GM21825 (cell line): ENCODE data around the gene DBF4B.

ENCODE experiments used
- ATAC-seq: cut with Tn5 transposase; IDR thresholded peaks from one replicate; pipeline ENCODE4 v1.9.1; 2021; ENCODE audit warnings: mild to moderate bottlenecking, moderate library complexity; ENCODE audit not compliant: unreplicated experiment

DBF4B gene

DNA sequence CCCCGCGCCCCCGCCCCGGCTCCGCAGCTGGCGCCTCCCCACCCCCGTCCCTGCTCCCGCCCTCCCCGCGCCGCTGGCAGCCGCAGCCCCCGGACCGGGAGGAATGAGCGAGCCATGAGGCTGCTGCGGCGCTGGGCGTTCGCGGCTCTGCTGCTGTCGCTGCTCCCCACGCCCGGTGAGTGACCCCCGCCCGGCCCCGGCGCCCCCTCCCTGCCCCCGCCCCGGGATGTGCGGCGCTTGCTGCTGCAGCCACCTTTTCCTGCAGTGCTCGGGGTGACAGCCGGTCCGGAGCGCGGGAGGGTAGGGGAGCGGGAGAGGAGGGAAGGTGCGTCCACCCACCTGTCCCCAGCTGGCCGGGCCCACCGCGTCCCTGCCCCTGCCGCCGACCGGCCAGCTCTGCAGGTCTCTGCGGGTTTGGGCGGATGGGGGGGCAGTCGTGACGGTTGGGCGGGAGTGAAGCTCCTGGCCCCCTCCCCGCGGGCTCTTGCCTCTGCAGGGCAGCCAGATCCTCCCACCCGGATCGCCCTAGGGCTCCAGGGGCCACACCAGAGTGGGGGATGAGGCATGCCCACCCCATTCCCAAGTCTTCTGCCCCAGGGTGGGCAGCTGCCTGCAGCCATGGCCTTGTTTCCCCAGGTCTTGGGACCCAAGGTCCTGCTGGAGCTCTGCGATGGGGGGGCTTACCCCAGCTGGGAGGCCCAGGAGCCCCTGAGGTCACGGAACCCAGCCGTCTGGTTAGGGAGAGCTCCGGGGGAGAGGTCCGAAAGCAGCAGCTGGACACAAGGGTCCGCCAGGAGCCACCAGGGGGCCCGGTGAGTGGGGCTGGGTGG lies 50.8 kb downstream of the DBF4B start:
- ATAC-seq: no peak

GRCh38 chr17:44759916-44760243 lies 51.4 kb downstream of the DBF4B start:
- ATAC-seq: no peak

DNA sequence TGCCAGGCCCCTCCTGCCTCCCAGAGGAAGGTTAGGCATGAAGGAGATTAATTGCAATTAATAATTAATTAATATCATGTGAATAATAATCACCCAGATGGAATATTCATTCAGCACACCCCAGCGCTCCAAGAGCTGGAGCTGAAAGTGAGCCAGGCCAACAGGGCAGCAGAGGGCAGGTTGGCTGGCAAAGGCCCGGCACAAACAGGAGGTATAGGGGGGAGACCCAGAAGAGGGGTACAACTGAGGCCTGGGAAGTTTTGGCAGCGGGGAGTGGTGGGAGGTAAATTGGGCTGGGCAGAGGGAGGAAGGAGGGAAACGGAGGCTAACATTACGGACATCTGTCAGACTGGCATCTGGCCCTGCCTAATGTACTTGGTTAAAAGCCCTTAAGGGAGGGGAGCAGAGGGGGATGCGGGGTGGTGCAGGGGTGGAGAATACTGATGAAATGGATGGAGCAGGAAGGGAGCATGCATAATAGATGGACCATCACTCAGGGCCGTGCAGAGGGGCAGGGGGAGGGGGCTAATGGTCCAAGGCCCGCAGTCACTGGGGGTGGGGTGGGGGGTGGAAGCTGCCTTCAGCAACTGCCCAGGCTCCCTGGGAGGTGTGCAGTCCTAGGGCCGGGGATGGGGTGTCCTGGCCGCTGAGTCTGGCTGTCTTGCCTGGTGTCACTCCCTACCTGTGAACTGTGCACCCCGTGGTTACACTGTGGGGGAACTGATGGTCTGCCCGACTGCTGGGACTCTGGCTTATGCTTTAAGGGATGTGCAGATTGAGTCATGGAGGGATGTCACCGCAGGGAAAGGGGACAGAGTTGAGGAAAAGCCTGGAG lies 52.2 kb downstream of the DBF4B start:
- ATAC-seq: no peak

DNA sequence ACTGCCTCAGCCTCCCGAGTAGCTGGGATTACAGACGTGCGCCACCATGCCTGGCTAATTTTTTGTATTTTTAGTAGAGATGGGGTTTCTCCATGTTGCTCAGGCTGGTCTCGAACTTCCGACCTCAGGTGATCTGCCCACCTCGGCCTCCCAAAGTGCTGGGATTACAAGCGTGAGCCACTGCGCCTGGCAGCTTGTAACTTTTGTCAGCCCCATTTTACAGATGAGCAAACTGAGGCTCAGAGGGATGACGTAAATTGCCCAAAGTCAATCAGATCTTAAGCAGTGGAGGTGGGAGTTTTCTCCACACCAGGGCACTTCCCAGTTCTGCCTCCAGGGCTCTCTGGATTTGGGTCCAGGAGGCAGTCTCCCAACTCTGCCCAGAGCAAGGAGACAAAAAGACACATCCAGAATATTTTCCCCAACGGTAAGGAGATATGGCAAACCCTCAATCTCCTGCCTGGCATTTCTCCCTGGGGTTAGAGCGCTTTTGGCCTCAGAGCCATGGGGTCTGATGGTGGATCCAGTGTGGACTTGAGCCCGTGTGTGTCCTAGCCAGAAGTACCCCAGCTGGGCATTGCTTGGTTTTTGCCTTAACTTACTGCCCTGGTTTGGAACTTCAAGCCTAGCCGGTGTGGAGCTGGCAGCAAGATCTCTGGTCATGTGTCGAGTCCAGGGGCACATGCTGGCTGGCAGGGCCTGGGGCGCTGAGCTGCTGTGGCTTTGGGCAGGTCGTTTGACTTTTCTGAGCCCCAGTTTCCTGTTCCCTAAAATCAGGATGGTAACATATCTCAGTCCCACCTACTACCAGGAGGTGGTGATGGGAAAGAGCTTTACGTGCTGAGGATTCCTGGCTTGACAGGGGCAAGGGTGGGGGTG lies 53.7 kb downstream of the DBF4B start:
- no peak for ATAC-seq

DNA sequence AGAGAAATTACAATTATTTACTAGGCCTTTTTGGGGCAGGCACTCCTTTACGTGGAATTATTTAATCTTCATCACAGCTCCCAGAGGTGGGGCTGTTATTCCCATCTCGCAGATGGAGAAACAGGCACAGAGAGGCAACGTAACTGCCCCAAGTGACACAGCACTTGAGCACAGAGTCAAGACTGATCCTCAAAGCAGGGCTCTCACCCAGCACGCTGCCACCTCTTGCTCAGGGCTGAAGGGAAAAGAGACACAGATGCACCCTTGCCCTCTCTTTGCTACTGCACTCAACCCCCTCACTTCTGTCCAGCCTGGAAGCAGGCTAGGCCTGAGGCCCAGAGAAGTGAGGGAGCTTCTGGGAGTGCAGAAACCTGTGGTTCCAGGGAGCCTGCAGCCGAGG lies 54.7 kb downstream of the DBF4B start:
- no peak for ATAC-seq

DNA sequence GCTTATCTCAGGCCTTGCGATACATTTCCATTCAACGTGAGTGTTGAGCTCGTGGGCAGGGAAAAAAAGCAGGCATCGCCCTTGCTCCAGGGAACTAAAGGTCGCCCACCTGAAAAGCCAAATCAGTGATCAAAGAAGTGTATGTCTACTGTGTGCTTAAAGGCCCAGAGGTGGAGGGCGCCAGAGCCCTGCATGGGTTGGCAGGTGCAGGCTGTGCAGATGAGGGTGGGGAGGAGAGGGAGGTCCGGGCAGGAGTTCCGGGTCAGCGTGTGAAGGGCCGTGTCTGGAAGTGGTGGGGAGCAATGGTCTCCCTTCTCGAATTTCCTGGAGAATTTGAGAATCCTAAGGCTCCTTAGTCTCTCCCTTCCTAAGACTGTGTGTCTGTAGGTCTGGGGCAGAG lies 57.5 kb downstream of the DBF4B start:
- no peak for ATAC-seq

GRCh38 chr17:44766409-44767038 lies 58.1 kb downstream of the DBF4B start:
- no peak for ATAC-seq

GRCh38 chr17:44767493-44767892 lies 59.0 kb downstream of the DBF4B start:
- ATAC-seq: no peak

- ATAC-seq: no peak
Measured at GRCh38 chr17:44768505-44769142, 60.2 kb downstream of the DBF4B start.

DNA sequence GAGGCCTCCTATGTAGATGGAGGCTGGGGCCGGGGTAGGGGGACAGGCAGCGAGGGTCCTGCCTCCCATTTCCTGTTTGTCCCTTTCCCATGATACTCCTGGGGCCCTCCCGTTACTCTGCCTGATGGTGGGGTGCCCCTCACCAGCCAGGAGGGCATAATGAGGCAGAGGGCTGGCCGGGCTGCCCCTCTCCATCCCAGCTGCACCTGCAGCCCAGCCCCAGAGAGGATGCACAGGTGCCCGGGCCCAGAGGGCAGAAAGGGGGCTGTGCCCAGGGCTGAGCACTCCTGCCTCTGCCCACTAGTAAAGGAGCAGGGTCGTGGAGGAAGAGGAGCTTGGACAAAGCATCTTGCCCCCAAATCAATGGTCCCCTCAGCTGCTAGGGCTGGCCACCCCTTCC lies 60.8 kb downstream of the DBF4B start:
- no peak for ATAC-seq

GRCh38 chr17:44769647-44770084 lies 61.2 kb downstream of the DBF4B start:
- ATAC-seq: no peak

GRCh38 chr17:44770166-44770925 lies 61.9 kb downstream of the DBF4B start:
- ATAC-seq: no peak

DNA sequence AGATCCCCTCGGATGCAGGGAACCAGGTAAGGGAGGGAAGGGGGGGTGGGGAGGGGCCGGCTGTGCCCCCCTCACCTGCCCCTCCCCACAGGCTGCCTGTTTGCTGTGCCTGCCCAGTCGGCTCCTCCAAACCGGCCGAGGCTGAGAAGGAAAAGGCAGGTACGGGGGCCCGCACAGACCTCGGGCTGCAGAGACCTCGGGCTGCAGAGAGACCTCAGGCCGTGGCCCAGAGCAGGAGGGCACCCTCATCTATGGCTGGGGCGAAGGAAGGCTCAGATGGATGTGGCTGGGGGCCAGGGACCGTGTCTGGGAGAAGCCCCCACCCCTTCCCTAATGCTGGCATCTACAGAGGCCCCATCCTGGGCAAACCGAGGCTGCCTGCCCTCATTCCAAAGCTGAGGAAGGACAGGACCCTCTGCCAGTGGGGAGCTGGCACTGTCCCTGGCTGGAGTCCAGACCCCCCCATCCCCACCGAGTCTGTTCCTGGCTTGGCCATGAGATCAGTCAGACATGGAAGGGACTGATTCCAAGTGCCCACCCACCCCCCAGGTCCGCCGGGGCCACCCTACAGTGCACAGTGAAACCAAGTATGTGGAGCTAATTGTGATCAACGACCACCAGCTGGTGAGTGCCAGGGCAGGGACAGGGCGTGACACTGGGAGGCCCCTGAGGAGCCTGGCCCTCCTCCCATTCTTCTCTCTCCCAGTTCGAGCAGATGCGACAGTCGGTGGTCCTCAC lies 64.0 kb downstream of the DBF4B start:
- no peak for ATAC-seq

- ATAC-seq: no peak
Measured at GRCh38 chr17:44773140-44773539, 64.7 kb downstream of the DBF4B start.

DNA sequence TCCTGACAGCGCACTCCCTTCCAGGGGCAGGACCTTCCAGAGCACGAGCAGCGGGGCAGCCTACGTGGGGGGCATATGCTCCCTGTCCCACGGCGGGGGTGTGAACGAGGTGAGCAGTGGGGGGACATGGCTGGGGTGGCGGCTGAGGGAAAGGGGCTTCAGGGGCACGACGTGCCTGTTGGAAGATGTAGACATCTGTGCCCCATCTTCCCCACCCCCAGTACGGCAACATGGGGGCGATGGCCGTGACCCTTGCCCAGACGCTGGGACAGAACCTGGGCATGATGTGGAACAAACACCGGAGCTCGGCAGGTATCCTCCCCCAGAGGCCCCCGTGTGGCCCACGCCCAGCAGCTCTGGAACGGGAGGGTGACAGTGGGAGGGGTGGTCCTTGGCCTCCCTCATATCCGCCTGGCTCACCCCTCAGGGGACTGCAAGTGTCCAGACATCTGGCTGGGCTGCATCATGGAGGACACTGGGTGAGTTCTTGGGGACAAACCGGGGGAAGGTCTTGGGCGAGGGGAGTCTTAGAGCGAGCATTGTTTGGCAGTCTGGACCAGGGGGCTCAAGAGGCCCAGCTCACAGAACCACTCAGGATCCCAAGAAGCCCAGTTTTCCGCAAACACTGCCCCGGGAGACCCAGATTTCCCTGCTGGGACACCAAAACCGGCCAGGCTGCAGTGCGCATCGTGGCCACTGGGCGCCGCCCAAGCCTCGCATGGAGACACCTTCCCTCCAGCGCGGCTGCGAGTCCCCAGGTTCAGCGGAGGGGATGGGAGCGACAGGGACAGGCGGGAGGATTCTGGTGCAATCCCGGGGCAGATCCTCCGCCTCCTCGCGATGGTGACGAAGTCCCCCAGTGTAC lies 66.0 kb downstream of the DBF4B start:
- ATAC-seq: peak; percentile 33

DNA sequence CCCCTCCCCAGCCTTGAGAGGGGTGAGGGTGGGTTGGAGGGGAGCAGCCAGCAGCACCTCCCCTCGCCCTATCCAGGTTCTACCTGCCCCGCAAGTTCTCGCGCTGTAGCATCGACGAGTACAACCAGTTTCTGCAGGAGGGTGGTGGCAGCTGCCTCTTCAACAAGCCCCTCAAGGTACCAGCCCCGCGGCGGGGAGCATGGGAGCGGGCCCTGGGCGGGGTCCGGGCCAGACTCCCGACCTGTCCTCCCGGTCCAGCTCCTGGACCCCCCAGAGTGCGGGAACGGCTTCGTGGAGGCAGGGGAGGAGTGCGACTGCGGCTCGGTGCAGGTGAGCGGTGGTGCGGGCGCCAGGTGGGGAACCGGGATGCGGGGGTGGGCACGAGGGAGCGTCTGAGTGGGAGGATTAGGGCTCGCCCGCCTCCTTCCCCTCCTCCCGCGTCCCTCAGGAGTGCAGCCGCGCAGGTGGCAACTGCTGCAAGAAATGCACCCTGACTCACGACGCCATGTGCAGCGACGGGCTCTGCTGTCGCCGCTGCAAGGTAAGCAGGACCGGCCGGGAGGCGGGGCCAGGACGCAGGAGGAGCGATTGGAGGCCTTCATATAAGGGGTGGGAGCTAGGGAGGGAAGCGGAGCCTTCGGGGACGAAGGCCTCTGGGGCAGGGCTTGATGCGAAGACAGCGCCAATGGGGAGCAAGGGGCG lies 66.8 kb downstream of the DBF4B start:
- ATAC-seq: peak; percentile 88
